ENCODE measurements around the gene SRGAP3.

The SRGAP3 gene

DNA sequence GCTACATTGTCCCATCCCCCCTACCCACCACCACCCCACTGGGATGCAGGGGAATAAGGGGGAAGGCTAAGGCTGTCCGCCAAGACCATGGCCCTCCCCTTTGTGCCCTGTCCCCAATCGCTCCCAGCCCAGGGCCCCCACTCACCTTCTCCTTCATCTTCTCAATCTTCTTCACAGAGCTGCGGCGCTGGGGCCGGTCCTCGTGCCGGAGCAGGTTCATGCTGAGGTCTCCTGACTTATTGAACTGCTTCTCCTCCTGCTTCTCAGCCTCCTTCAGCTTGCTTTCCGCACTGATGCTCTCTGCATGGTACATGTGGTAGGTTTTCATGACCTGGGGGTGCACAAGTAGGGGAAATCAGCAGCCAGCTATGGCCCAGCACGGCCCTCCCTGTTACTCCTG, 185.2 kb downstream of the SRGAP3 start:
- no peak for DNase-seq (ENCODE audit: low read depth in 2 of 2, low spot score in 1 of 2)

DNA sequence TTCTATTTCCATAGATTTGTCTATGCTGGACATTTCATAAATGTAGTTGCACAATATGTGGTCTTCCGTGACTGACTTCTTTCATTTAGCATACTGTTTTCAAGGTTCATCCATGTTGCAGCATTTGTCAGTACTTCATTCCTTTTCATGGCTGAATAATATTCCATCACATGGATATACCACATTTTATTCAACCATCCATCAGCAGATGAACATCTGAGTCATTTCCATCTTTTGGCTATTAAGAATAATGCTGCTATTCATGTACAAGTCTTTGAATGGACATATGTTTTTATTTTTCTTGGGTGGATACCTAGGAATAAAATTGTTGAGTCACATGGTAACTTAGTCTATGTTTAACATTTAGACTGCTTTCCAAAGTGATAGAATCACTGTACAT, 186.9 kb downstream of the SRGAP3 start:
- DNase-seq (ENCODE audit: low read depth in 2 of 2, low spot score in 1 of 2): no peak

DNA sequence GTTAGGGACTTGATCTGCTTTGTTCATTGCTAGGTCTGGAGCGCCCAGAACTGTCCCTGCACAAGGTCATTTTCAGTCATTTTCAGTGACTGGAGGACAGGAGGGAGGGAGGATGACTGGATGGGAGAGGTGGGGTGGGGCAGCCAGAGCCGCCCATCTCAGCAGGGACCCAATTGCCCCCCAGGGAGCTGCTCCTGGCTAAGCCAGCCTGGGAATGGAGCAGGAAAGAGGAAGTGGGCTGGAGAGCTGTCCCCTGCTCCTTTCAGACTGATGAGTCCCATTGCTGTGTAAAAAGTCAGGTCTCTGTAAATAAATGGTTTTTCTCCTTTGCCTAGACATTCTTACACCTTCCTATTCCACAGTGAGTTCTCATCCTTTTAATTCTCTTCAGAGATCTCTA, 187.8 kb downstream of the SRGAP3 start:
- no peak for DNase-seq (ENCODE audit: low read depth in 2 of 2, low spot score in 1 of 2)

DNA sequence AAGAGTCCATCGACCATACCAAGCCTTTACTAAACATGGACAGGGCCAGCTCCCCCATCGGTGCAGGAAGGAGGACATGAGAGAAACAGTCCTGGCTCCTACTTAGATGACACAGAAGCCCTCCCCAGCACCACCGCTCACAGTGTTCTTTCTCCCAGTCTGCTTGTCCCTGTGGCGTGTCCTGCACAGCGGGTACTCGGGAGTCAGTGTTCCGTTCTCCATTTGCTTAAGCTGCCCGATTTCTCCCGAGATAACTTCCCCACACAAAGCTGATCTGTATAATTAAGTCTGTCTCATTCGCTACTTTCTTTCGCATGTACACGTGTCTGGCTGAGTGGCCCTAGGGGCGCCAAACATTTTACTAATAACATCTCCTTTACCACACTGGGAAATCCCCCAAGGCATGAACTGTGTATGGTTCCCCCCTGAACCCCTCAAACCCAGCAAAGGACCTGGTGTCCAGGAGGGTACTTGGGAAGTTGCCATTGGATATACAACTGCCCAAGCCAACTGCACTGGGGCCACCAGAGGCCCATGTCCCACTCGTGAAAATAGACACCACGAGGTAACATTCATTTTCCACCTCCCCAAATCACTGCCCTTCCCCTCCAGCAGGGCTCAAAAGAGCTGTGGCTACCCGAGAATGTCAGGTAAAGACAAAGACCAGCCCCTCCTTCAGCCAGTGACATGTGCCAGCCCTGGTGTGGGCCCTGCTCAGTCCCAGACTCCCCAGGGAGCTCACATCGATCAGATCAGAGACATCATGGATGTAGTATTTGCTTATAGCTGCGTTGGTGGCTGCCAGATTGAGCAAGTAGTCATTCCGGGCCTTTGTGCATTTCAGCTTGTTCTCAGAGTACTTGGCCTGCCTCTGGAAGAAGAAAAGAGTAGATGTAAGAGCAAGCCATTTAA, 189.7 kb downstream of the SRGAP3 start:
- DNase-seq (ENCODE audit: low read depth in 2 of 2, low spot score in 1 of 2): no peak

DNA sequence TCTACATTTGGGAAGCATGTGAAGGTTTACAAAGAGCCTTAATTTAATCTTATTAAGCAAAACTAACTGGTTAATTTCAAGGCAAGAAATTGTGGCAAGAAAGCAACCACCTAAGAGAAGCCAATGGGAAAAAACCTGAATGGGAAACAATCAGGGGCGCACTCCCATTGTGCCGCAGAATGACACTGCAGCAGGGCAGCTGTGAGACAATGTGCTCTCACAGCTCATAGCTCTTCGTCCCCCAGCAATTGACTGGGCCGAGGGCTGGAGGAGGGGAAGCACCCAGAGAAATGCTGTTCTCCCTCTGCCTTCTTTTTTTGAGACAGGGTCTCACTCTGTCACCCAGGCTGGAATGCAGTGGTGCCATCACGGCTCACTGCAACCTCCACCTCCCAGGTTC, 192.9 kb downstream of the SRGAP3 start:
- no peak for DNase-seq (ENCODE audit: low read depth in 2 of 2, low spot score in 1 of 2)

DNA sequence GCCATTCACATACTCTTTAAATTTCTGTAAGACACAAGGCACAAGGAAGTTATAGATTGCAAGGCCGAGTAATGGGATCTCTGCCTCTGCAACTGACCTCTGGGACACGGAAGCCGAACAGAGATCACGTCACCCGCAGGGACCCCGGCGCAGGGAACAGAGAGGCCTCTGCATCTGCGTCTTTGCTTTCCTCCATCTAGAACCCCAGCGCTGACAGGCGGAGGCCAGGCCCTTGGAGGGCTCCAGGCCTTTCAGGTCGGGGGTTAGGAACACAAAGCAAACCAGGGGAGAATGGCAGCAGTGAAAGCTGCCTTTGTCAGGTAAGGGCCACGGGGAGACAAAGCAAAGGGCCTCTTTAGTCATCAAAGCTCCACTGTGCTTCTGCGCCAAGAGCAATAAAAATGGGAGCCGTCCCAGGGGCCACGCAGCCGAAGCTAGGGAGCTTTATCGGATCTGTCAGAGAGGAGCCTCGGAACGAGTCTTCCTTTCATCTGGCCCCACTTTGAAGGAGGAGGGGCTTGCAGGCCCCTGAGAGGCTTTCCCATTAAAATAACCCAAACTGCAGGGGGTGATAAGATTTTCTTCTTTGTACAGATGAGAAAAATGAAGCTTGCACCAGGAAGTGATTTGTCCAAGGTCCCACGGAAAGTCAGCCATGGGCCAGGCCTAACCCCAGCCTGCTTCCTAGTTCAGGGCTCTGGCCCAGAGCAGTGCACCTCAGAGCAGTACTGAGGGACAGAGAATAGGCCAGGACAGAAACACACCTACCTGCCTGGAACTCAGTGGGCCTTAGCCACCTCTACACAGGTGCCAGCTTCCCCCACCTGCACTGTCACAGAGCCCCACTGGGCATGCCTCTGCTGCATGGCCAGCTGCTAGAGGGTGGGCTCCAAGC, 201.7 kb downstream of the SRGAP3 start:
- no peak for DNase-seq (ENCODE audit: low read depth in 2 of 2, low spot score in 1 of 2)

DNA sequence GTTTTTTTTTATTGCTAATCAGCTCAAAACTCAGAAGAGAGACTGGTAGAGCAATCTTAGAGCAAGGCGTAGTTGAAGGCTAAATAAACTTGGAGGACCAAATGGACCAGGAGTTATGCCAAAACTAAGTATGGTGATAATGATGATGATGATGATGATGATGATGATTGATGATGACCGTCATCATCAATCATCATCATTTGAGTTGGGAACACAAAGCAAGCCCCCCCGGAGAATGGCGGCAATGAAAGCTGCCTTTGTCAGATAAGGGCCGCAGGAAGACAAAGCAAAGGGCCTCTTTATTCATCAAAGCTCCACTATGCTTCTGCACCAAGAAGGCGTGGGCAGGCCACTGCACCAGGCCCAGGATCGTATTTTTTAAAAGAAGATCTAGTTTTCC, 204.1 kb downstream of the SRGAP3 start:
- no peak for DNase-seq (ENCODE audit: low read depth in 2 of 2, low spot score in 1 of 2)

DNA sequence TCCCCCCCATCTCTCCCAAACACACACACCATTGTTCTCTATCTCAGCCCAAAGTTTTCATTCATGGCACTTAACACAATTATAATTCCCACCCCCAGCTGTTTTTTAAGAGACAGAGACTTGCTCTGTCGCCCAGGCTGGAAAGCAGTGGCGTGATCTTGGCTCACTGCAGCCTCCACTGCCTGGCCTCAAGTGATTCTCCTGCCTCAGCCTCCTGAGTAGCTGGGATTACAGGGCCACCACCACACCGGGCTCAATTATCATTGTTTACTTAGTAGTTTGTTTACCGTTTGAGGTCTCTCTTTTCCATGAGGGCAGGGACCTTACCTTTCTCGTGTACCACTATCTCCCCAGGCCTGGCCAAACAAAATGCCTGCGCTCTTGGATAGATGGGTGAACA, 206.4 kb downstream of the SRGAP3 start:
- DNase-seq (ENCODE audit: low read depth in 2 of 2, low spot score in 1 of 2): no peak

DNA sequence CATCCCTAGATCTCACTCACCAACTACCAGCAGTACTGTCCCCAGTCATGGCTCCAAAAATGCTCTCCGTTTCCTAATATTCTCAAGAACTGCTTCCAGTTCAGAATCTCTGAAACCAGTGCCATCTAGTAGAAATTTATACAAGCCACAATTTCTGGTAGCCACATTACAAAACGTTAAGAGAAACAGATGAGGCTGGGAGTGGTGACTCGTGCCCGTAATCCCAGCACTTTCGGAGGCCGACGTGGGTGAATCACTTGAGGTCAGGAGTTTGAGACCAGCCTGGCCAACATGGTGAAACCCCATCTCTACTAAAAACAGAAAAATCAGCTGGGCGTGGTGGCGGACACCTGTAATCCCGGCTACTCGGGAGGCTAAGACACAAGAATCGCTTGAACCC, 207.8 kb downstream of the SRGAP3 start:
- no peak for DNase-seq (ENCODE audit: low read depth in 2 of 2, low spot score in 1 of 2)

DNA sequence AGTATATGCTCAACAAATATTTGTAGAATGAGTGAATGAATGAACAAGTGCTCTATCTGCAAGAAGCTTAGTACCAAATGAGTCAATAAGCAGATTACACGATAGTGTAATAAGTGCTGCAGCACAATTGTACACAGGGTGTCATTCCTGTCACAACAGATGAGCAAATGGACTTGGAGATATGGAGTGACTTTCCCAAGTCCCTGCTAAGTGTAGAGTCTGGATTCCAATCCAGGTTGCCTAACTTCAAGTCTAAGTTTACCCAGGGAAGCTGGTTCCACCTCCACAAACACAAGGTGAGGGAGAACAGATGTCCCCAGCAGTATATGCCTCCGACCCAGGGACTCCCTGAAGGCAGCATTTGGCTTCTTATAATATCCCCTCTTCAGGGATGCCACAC, 208.4 kb downstream of the SRGAP3 start:
- no peak for DNase-seq (ENCODE audit: low read depth in 2 of 2, low spot score in 1 of 2)

DNA sequence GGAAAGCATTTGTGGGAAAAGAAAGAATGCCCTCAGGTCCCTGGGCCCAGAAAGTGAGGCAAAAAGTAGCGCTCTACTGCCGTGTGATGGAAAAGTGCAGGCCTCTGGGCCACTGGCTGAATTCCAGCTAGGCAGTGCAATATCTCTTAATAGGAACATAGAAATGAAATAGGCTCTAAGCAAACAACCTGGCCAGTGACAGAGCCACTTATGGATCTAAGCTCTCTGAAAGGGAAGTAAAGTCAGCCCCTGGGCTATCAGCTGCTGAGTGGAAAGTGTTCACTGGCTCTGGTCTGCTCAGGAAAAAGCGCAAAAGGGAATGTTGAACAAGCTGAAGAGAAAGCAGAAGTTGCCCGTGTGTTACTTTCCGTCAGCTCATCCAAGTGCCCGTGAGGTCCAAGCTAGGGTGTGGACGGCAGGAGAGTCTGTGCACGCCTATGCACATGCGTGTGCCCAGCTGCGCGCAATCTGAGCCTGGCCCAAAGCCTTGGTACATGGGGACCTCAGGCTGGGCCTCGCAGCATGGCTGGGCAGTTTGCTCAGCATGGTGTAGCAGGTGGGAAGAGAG, 212.2 kb downstream of the SRGAP3 start:
- DNase-seq (ENCODE audit: low read depth in 2 of 2, low spot score in 1 of 2): no peak

DNA sequence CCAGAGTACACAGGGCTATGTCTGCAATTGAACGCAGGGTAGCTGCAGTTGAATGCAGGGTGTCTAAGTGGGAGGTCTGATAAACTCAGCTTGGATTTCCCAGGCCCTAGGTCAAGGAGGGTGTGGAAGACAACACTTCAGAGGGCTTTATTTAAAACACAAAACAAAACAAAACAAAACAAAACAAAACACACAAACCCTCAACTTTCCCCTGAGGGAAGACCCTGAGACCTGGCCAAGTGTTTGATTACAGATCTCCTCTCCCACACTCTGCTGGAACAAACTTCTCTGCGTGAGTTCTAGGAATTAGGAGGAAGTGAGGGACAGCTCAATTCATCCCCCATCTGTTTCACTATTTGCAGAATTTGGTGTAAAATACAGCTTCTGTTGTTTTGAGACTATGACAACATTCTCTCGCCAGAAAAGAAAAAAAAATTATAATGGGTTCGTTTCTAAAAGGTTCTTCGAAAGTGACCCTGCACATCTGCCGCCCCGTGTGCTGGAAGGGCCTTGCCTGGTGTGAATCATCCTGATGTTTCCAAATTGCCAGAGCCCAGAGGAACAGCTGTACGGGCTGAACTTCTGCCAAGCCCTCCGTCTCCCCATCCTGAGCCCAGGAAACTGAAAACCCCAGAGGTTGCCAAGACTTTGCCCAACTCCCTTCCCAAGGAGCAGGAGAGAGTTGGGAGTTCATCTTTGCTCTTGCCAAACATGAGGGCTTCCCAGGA, 212.9 kb downstream of the SRGAP3 start:
- no peak for DNase-seq (ENCODE audit: low read depth in 2 of 2, low spot score in 1 of 2)

DNA sequence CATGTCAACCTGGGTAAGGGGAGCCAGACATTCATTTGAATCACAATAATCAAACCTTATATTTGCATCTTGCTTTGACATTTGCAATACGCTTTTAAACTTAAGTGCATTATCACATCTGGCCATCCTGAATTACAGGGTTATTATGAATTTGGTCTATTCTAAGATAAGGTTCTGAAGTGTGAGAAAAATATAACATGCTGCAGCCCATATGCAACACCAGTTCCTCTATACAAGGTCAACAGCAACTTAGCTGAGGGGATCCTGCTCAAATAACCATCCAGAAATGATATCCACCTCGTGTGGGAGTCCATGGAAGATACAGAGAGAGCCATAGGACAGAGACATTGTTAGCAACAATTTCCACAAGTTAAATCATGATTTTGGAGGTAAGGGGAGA, 213.5 kb downstream of the SRGAP3 start:
- no peak for DNase-seq (ENCODE audit: low read depth in 2 of 2, low spot score in 1 of 2)

DNA sequence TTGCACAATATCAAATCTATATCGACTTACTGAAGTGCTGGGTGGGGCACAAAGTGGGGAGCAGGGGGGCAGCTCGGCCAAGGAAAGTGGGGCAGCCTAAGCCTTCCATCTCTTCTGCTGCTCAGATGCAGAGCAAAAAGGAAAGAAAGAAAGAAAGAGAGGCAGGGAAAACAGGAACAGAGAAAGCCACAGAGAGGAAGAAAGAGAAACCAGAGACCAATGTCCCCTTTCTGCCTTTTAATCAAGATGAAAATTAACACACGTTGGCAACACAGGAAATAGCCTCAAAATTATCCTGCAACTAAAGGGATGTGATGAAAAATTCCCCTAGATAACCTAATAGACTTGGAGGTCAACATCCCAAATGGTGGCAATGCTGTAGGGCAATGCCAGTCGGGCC, 214.0 kb downstream of the SRGAP3 start:
- no peak for DNase-seq (ENCODE audit: low read depth in 2 of 2, low spot score in 1 of 2)

DNA sequence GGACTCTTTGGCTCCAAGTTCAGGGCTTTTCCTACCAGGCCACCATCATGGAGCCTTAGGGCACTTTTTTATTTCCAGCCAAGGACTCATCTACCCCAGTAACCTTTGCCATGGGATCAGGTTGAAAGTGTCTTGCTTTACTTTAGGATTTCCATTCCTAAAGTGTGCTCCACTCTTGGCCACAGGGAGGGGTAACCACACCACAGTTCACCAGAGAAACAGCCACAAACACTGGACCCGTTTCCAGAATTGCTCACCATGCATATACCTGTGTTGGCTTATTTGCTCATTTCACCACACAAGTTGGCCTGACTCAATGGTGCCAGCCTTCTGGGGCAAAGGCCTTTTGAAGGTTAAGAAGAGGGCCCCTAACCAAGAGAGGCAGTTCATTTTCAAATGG, 215.6 kb downstream of the SRGAP3 start:
- DNase-seq (ENCODE audit: low read depth in 2 of 2, low spot score in 1 of 2): no peak

DNA sequence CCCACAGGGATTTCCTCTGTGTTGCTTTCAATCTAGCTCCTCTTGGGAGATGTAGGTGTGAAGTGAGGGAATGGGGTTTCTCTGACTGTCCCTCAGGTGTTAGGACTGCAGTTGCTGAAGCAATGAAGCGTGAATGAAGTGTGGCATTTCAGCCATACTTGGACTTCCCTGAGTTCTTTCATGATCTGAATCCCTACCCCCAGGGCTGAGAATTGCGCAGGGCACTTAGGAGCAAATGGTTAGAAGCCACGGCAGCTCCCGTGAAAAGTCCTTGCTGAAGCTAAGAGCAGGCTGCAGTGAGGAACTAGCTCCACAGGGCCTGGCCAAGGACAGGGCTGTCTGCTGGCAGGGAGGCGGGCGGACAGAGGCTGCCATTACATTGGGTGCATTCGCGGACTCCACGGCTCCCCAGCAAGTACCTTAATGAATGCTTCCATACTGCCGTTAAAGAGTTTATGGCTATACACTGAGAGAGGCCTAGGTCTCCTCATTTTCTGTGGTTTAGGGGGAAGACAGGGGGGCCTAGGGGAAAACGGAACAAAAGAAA, 217.1 kb downstream of the SRGAP3 start:
- DNase-seq (ENCODE audit: low read depth in 2 of 2, low spot score in 1 of 2): no peak

DNA sequence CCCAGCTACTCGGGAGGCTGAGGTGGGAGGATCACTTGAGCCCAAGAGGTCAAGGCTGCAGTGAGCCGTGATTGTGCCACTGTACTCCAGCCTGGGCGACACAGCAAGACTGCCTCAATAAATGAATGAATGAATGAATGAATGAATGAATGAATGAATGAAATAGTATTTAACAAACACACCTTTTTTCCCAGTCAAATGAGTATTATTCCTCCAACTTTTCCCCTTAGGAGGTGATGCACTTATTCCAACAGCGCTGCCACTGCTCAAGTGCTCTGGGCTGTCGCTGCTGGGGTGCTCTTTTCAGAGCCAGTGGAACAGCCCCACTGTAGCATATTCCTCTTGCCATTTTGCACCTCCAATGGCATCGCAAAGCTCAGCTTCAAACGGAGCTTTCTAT, 219.4 kb downstream of the SRGAP3 start:
- no peak for DNase-seq (ENCODE audit: low read depth in 2 of 2, low spot score in 1 of 2)

DNA sequence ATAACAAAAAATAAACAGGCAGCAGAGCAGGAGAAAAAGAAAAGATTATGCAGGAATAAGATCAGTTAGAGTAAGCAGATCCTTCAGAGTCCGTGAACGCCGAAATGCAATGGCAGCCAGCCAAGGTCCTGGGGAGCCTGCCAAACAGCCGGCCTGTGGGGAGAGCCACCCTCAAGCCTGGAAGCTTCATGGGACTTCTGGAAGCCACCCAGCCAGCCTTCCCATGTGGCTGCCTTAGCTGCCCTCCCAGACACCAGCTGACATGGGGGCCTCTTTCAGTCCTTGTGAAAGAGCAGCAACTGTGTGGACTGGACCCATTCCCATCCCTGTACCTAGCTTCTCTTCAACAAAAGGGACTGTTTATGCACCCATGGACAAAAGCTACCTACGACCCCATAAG, 221.3 kb downstream of the SRGAP3 start:
- no peak for DNase-seq (ENCODE audit: low read depth in 2 of 2, low spot score in 1 of 2)

DNA sequence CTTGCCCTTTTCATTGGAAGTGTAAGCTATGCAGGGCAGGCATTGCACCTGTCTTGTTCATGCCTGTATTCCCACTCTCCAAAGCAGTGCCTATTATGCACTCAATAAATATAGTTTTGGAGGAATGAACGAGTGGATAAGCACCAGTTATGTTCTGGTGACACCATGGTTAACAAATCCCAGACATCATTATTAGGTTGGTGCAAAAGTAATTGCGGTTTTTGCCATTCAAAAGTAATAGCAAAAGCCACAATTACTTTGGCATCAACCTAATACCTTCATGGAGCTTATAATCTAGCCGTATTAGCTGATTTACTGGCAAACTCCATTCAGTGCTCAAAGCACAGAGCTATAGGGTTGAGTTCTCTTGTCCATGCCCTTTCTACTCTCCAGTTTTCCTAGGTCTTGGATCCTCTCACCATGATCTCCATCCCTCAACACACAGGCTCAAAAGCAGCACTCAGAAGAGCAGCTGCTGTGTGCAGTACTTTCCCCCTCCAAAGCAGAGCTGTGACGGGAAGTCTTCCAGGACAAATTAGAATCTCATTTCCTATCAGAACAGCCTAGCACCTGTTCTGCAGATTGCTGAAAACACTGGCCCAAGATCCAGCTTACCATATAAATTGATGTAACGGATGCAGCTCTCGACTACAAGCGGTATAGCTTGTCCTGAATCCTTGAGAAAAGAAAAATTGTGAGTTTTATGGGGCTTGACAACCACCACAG, 223.0 kb downstream of the SRGAP3 start:
- DNase-seq (ENCODE audit: low read depth in 2 of 2, low spot score in 1 of 2): no peak

DNA sequence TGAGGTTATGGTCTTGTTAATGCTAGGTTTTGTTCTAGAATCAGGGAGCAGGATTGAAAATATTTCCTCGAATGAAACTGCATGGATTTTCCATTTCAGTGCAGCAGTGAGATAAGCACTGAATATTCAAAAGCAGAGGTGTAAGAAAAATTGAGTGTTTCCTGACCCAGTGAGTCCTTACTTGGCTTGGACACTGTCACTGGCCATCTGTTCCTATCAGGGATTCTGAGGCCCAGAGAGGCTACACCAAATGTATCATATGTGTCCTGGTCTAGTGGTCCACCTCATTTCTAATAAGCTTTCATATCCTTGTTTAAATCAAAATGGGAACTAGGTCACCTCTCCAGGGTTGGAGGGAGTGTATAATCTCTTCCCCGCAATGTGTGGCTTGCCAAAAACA, 225.1 kb downstream of the SRGAP3 start:
- no peak for DNase-seq (ENCODE audit: low read depth in 2 of 2, low spot score in 1 of 2)

Data from stimulated activated CD8-positive, alpha-beta memory T cell treated with anti-CD3 and anti-CD28 coated beads, Interleukin-4, amount 100 ng/mL, for 1 hour (primary cell).